ENCODE data around the gene UQCC2.

Gene UQCC2

GRCh38 chr6:33725222-33725621 lies 13.7 kb upstream of the UQCC2 start:
- DNase-seq = no peak

GRCh38 chr6:33724102-33725023 lies 12.9 kb upstream of the UQCC2 start:
- no peak for DNase-seq

- DNase-seq = no peak
Measured at GRCh38 chr6:33723371-33724085, 12.0 kb upstream of the UQCC2 start.

- DNase-seq = no peak
Measured at GRCh38 chr6:33722103-33722623, 10.7 kb upstream of the UQCC2 start.

GRCh38 chr6:33721508-33721907 lies 10.0 kb upstream of the UQCC2 start:
- no peak for DNase-seq

GRCh38 chr6:33720998-33721397 lies 9.5 kb upstream of the UQCC2 start:
- DNase-seq = no peak

GRCh38 chr6:33719326-33719987 lies 8.0 kb upstream of the UQCC2 start:
- DNase-seq = peak; percentile 99

GRCh38 chr6:33718713-33719112 lies 7.2 kb upstream of the UQCC2 start:
- no peak for DNase-seq

GRCh38 chr6:33717934-33718455 lies 6.5 kb upstream of the UQCC2 start:
- DNase-seq = peak; percentile 67

- DNase-seq = no peak
Measured at GRCh38 chr6:33716890-33717632, 5.6 kb upstream of the UQCC2 start.

- peak; percentile 35 for DNase-seq
Measured at GRCh38 chr6:33716379-33716778, 4.9 kb upstream of the UQCC2 start.

GRCh38 chr6:33714385-33715040 lies 3.0 kb upstream of the UQCC2 start:
- no peak for DNase-seq

GRCh38 chr6:33713786-33714185 lies 2.3 kb upstream of the UQCC2 start:
- no peak for DNase-seq

- DNase-seq = no peak
Measured at GRCh38 chr6:33712914-33713313, 1.4 kb upstream of the UQCC2 start.

- DNase-seq = peak; percentile 23
Measured at GRCh38 chr6:33710296-33711121, 991 bp downstream of the UQCC2 start.

GRCh38 chr6:33709605-33710295 lies 1.8 kb downstream of the UQCC2 start:
- no peak for DNase-seq

GRCh38 chr6:33708516-33709204 lies 2.8 kb downstream of the UQCC2 start:
- DNase-seq = no peak

- DNase-seq = no peak
Measured at GRCh38 chr6:33707771-33708170, 3.7 kb downstream of the UQCC2 start.

GRCh38 chr6:33705955-33706725 lies 5.4 kb downstream of the UQCC2 start:
- DNase-seq = no peak

All from DMS79 treated with DMSO at 0.1 percent for 48 hours (cell line).